ENCODE results near the gene DIDO1.

Gene DIDO1

DNA sequence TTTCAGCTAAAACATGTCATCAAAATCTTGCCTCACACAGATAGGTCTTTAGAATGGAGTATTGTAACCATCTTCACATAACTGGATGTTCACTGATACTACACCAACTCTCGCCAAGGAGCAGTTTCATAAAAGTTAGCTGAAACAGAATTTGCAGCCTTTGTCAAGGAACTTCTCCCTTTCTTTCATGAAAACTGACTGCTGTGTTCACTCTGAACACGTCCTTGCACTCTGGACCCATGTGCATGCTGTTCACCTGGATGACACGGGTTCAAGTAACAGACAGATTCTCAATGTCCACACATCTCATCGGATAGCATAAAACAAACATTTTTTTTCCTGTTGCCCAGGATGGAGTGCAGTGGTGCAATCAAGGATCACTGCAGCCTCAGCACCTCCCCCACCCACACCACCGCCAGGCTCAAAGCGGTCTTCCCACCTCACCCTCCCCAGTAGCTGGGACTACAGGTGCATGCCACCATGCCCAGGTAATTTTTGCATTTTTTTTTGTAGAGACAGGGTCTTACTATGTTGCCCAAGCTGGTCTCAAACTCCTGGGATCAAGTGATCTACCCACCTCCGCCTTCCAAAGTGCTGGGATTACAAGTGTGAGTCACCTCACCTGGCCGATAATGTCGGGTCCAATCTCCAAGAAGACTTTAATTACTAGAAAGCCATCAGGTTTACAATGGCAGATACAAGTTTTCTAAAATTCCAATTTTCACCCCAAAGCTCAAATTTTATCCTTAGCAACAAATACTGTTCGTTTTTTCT is 9.4 kb downstream of the DIDO1 start:
- Mint-ChIP-seq H3K27ac (ENCODE audit: low read depth) (peak overlapping the region; percentile 84), H3K36me3 (ENCODE audit: insufficient read depth) (peaks cover 24% of the 10 kb centered on the region), H3K9me3 (no peaks in the 10 kb centered on the region), H3K27me3 (no peaks in the 10 kb centered on the region), H3K4me1 (peaks cover 74% of the 10 kb centered on the region), H3K4me3 (peak overlapping the region; percentile 75)
- ATAC-seq (replicated peaks; ENCODE audit: extremely low read depth, poor library complexity, severe bottlenecking) (no peak), DNase-seq (ENCODE audit: low spot score in 2 of 2) (no peak)

- Mint-ChIP-seq H3K27ac (ENCODE audit: low read depth) (peak overlapping the region; percentile 82), H3K9me3 (no peaks in the 10 kb centered on the region), H3K36me3 (ENCODE audit: insufficient read depth) (peaks cover 43% of the 10 kb centered on the region), H3K27me3 (no peaks in the 10 kb centered on the region), H3K4me1 (peaks cover 74% of the 10 kb centered on the region), H3K4me3 (peak overlapping the region; percentile 51)
- no peak for ATAC-seq (replicated peaks; ENCODE audit: extremely low read depth, poor library complexity, severe bottlenecking)
- DNase-seq (ENCODE audit: low spot score in 2 of 2) = no peak
Measured at GRCh38 chr20:62914970-62915457, 11.3 kb downstream of the DIDO1 start.

- Mint-ChIP-seq H3K36me3 (ENCODE audit: insufficient read depth) (peaks cover 48% of the 10 kb centered on the region), H3K9me3 (no peaks in the 10 kb centered on the region), H3K27me3 (no peaks in the 10 kb centered on the region), H3K27ac (ENCODE audit: low read depth) (peak overlapping the region; percentile 82), H3K4me1 (peaks cover 73% of the 10 kb centered on the region), H3K4me3 (peak overlapping the region; percentile 51)
- no peak for ATAC-seq (replicated peaks; ENCODE audit: extremely low read depth, poor library complexity, severe bottlenecking)
- no peak for DNase-seq (ENCODE audit: low spot score in 2 of 2)
Measured at GRCh38 chr20:62914436-62914835, 11.9 kb downstream of the DIDO1 start.

DNA sequence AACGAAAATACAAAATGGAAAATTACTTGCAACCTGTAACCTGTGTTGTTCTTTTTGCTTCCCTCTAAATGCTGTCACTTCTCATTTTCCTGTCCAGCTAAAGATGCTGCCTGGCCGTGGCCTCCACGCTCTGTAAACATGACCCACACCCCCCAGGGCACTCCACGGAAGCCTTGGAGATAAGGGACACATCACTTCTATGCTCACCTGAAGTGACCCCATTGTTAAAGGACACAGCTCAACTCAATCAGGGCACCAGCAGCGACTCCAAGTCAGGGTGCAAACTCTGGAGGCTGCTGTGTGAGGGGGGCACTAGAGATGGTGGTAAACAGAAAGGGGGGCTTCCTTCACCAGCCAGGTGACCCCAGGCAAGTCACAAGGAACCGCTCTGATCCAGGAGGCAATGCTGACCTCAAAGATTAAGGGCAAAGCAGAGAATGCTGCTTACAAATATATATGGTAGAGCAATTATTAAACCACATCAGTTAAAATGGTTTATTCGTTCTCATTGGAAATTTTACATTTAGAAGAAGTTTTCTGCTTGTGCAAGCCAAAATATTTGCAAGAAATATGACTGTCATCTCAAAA is 13.2 kb downstream of the DIDO1 start:
- peak overlapping the region; percentile 41 for H3K27ac Mint-ChIP-seq (ENCODE audit: low read depth)
- H3K4me3 Mint-ChIP-seq = no peak overlapping the region
- no peaks in the 10 kb centered on the region for H3K9me3 Mint-ChIP-seq
- H3K36me3 Mint-ChIP-seq (ENCODE audit: insufficient read depth) = peaks cover 55% of the 10 kb centered on the region
- ATAC-seq (replicated peaks; ENCODE audit: extremely low read depth, poor library complexity, severe bottlenecking) (no peak), DNase-seq (ENCODE audit: low spot score in 2 of 2) (no peak)
- peaks cover 67% of the 10 kb centered on the region for H3K4me1 Mint-ChIP-seq
- H3K27me3 Mint-ChIP-seq = no peaks in the 10 kb centered on the region

DNA sequence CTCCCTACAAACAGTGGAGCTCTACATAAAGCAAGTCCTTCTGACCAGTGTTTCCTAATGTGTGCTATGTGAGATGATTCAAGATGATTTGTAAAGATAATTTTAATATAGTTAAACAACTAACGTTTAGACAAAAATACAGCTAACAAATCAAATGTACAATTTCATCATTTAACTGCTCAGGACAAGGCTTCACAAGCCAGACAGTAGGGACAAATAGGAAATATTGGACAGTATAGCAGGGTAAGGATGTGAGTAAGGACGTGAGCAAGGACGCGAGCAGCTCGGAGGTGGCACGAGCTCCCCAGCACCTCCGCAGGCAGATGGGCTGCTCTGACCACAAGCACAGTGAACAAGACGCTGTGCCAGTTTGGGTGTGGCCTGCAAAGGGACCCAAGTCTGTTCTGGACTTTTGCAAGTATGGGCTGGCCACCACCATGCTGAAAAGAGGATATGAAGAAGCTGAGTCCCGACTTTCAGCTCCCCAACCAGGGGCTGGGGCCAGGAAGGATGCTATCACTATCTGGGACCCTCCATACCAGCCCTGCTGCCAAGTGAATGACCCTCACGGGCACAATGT is 14.5 kb downstream of the DIDO1 start:
- no peaks in the 10 kb centered on the region for H3K9me3 Mint-ChIP-seq
- DNase-seq (ENCODE audit: low spot score in 2 of 2) (no peak), ATAC-seq (replicated peaks; ENCODE audit: extremely low read depth, poor library complexity, severe bottlenecking) (no peak)
- H3K27ac Mint-ChIP-seq (ENCODE audit: low read depth) = no peak overlapping the region
- H3K36me3 Mint-ChIP-seq (ENCODE audit: insufficient read depth) = peaks cover 62% of the 10 kb centered on the region
- H3K27me3 Mint-ChIP-seq = no peaks in the 10 kb centered on the region
- peaks cover 61% of the 10 kb centered on the region for H3K4me1 Mint-ChIP-seq
- no peak overlapping the region for H3K4me3 Mint-ChIP-seq

GRCh38 chr20:62910777-62911497 is 15.4 kb downstream of the DIDO1 start:
- H3K4me3 Mint-ChIP-seq = no peak overlapping the region
- H3K36me3 Mint-ChIP-seq (ENCODE audit: insufficient read depth) = peaks cover 69% of the 10 kb centered on the region
- no peaks in the 10 kb centered on the region for H3K9me3 Mint-ChIP-seq
- no peaks in the 10 kb centered on the region for H3K27me3 Mint-ChIP-seq
- H3K4me1 Mint-ChIP-seq = peaks cover 57% of the 10 kb centered on the region
- H3K27ac Mint-ChIP-seq (ENCODE audit: low read depth) = peak overlapping the region; percentile 76
- DNase-seq (ENCODE audit: low spot score in 2 of 2) = no peak
- ATAC-seq (replicated peaks; ENCODE audit: extremely low read depth, poor library complexity, severe bottlenecking) = no peak

DNA sequence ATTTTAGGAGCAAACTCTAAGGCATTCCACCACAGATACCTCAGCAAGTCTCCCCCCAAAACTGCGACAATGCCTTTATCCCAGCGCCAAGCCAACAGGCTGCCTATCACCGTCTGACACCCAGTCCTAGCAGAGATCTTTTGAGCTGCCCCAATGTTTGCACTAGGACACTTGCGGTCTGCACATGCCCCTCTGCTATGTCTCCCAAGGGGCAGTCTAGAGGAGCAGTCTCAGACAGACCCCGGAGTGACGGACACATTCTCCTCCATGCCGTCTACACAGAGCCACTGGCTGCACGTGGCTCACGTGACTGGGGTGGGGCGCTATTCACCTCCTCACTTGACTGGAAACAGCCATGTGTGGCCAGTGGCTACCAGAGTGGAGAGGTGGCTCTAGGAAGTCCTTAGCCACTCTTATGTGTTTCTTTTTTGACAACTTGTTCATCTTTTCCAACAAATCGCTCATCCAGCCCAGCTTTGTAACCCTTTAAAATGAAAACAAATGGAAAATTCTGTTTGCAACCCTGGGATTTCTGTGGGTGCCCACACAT is 16.0 kb downstream of the DIDO1 start:
- H3K27ac Mint-ChIP-seq (ENCODE audit: low read depth) = peak overlapping the region; percentile 76
- H3K4me1 Mint-ChIP-seq = peaks cover 52% of the 10 kb centered on the region
- ATAC-seq (replicated peaks; ENCODE audit: extremely low read depth, poor library complexity, severe bottlenecking) (no peak), DNase-seq (ENCODE audit: low spot score in 2 of 2) (no peak)
- no peaks in the 10 kb centered on the region for H3K27me3 Mint-ChIP-seq
- peaks cover 76% of the 10 kb centered on the region for H3K36me3 Mint-ChIP-seq (ENCODE audit: insufficient read depth)
- no peaks in the 10 kb centered on the region for H3K9me3 Mint-ChIP-seq
- H3K4me3 Mint-ChIP-seq = no peak overlapping the region

DNA sequence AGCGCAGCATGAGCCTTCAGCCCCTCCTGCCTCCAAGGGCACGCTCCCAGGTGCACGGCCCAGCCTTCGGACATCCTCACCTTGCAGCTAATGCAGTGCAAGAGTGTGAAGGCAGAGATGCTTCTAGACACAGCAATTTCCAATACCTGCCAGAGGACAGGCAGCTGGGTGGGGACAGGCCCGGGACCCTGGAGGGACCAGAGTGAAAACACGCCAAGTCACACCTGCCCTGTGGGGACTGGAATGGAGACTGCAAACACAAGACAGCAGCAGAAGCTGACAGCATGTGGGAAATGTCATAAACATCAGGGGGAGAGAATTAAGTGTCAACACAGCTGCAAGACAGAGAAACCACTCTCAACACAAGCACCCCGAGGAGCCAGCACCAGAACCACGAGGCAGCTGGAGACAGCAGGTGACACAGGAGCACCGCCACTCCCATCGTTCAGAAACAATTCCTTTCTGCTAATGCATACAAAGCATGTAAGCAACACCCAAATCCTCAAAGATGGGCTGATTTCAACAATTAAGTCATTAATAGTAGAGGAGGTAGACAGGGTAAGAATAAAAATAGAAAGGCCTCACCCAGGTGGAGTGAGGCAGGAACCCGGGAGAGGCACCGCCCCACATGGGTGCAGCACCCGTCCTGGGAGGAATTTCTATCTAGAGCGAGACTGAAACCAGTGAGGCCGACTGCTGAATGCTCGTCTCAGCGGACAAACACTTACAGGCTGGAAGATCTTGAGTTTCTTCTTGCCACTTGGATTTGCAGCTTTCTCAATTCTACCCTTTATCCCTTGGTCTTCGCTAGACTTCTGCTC is 17.1 kb downstream of the DIDO1 start:
- Mint-ChIP-seq H3K27me3 (no peaks in the 10 kb centered on the region), H3K4me3 (no peak overlapping the region), H3K4me1 (peaks cover 46% of the 10 kb centered on the region), H3K9me3 (no peaks in the 10 kb centered on the region), H3K36me3 (ENCODE audit: insufficient read depth) (peaks cover 82% of the 10 kb centered on the region), H3K27ac (ENCODE audit: low read depth) (peak overlapping the region; percentile 38)
- ATAC-seq (replicated peaks; ENCODE audit: extremely low read depth, poor library complexity, severe bottlenecking) = no peak
- DNase-seq (ENCODE audit: low spot score in 2 of 2) = no peak

- H3K27me3 Mint-ChIP-seq = no peaks in the 10 kb centered on the region
- no peak for DNase-seq (ENCODE audit: low spot score in 2 of 2)
- H3K4me3 Mint-ChIP-seq = no peak overlapping the region
- ATAC-seq (replicated peaks; ENCODE audit: extremely low read depth, poor library complexity, severe bottlenecking) = peak; percentile 49
- H3K9me3 Mint-ChIP-seq = no peaks in the 10 kb centered on the region
- no peak overlapping the region for H3K27ac Mint-ChIP-seq (ENCODE audit: low read depth)
- H3K36me3 Mint-ChIP-seq (ENCODE audit: insufficient read depth) = peaks cover 86% of the 10 kb centered on the region
- H3K4me1 Mint-ChIP-seq = peaks cover 37% of the 10 kb centered on the region
Measured at GRCh38 chr20:62907384-62908317, 18.7 kb downstream of the DIDO1 start.

DNA sequence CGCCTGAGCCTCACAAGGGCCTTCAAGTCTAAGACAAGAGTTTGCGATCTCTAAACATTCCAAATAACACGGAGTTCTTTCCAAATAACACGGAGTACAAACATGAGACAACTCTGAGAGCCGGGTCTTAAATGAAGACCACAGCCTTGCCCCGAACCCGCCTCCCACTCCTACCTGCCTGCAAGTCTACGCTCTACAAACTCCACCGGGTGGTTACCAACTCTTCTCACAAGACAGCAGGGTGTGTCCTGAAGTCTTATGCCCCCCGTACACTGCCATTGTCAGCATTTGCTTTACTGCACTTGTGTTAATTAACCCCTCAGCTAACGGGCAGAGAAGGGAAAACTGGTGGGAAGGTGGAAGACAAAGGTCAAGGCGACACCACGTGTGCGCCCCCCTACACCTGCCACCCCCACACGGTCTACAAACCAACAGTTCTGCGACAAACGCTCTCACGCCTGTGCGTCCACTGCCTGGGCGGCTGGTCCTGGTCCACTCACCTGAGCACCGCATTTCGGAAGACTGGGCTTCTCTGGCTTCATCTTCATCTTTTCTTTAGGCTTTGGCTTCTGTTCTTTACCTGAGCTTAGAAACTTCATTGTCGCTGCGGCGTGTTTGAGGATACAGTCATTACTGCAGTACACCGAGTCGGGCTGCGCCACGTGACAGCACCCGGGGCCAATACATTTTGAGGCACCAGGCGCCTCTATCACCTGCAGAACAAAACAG is 19.5 kb downstream of the DIDO1 start:
- H3K4me3 Mint-ChIP-seq = no peak overlapping the region
- DNase-seq (ENCODE audit: low spot score in 2 of 2) (no peak), ATAC-seq (replicated peaks; ENCODE audit: extremely low read depth, poor library complexity, severe bottlenecking) (no peak)
- no peaks in the 10 kb centered on the region for H3K9me3 Mint-ChIP-seq
- no peak overlapping the region for H3K27ac Mint-ChIP-seq (ENCODE audit: low read depth)
- H3K4me1 Mint-ChIP-seq = peaks cover 35% of the 10 kb centered on the region
- H3K27me3 Mint-ChIP-seq = no peaks in the 10 kb centered on the region
- H3K36me3 Mint-ChIP-seq (ENCODE audit: insufficient read depth) = peaks cover 88% of the 10 kb centered on the region
